ENCODE results near the gene SRP68. TPM values are rescaled to one million over a fixed set of nuclear protein-coding genes. Genes with fewer than 3 reads are reported as not detected.
"Not testable (repeated sequence)": the region's sequence is repeated elsewhere in the genome, so short reads cannot be mapped to it uniquely, and the experiment has no call there.

The SRP68 gene
- total and polyA plus RNA-seq, 2 donors (not counting 1 experiment from before 2014, with no cell fraction given): 29.6 to 82.3 TPM

GRCh38 chr17:76078860-76079534 lies 6.7 kb upstream of the SRP68 start, which contains the start of gene ZACN:
Gene ZACN (plus strand): TSS chr17:76079182. CDS start chr17:76079265, 83 bp downstream.
- POLR2A ChIA-PET: no interaction called here
- 75% methylated on average over 16 of the region's 17 CpGs for WGBS (ENCODE audit: insufficient coverage)
- Histone ChIP-seq H3K4me3 (ENCODE audit: control extremely low read depth in 1 of 5, extremely low read depth in 1 of 5, insufficient read depth in 1 of 5, low read depth in 2 of 5, low read length in 4 of 5) (no peak within 1 kb of the TSS), H3K9me3 (ENCODE audit: control extremely low read depth in 1 of 3, control insufficient read depth in 2 of 3, insufficient read depth in 1 of 3, low read length in 2 of 3) (peaks cover 0 to 21% (median 0%) of the 10 kb centered on the region in 3 donors), H3K79me2 (ENCODE audit: control insufficient read depth, insufficient read depth, low read length) (no peaks in the 10 kb centered on the region), H2AFZ (ENCODE audit: insufficient read depth, low read depth, low read length, poor library complexity, severe bottlenecking) (no peak within 1 kb of the TSS), H3K4me2 (replicated peaks; ENCODE audit: low read depth, low read length, poor library complexity, severe bottlenecking) (peak within 1 kb of the TSS; percentile 7), H3K9ac (ENCODE audit: low read length) (no peak within 1 kb of the TSS), H3K4me1 (ENCODE audit: control insufficient read depth in 2 of 2, insufficient read depth in 2 of 2, low read length in 2 of 2) (peaks cover 51 to 52% of the 10 kb centered on the region in 2 donors), H3K27ac (ENCODE audit: low read length in 2 of 2) (no peak within 1 kb of the TSS), H3K36me3 (replicated peaks in 1 of 2; ENCODE audit: control extremely low read depth in 1 of 2, control insufficient read depth in 1 of 2, extremely low read depth in 1 of 2, insufficient read depth in 2 of 2, low read length in 1 of 2) (peaks cover 0 to 11% of the 10 kb centered on the region in 2 experiments), H3K27me3 (replicated peaks in 1 of 4; ENCODE audit: control extremely low read depth in 1 of 4, control insufficient read depth in 3 of 4, insufficient read depth in 4 of 4, low read length in 3 of 4) (peaks cover 0 to 58% (median 44%) of the 10 kb centered on the region in 4 experiments), H4K20me1 (ENCODE audit: control insufficient read depth, insufficient read depth, low read length, poor library complexity, severe bottlenecking) (no peaks in the 10 kb centered on the region)
- CTCF ChIA-PET: interaction anchor here (1.2 to 1.9 kb wide), 2 partner anchors 24 to 27 kb away, joined by 3 to 6 read pairs; partner anchors contain the start of gene EXOC7
- Mint-ChIP-seq H3K4me1 (peaks cover 42% of the 10 kb centered on the region), H3K4me3 (no peak within 1 kb of the TSS), H3K27me3 (peaks cover 28% of the 10 kb centered on the region), H3K9me3 (ENCODE audit: insufficient read depth) (no peaks in the 10 kb centered on the region), H3K27ac (no peak within 1 kb of the TSS)
- DNase-seq (no peak), ATAC-seq (ENCODE audit: low read depth) (no peak)
- no peak for TF ChIP-seq EZH2 (IDR thresholded peaks at IDR 0.05; ENCODE audit: borderline replicate concordance, insufficient read depth, low read depth, low read length, poor library complexity, severe bottlenecking)
- no peak for TF ChIP-seq CTCF (IDR thresholded peaks at IDR 0.05)
- intact Hi-C loops (cut with micrococcal nuclease): no loop called here

GRCh38 chr17:76078370-76078769 lies 6.1 kb upstream of the SRP68 start:
- DNase-seq; H3K4me3 ChIP-seq (ENCODE audit: control extremely low read depth in 1 of 5, extremely low read depth in 1 of 5, insufficient read depth in 1 of 5, low read depth in 2 of 5, low read length in 4 of 5); H2AFZ ChIP-seq (ENCODE audit: insufficient read depth, low read depth, low read length, poor library complexity, severe bottlenecking); H3K36me3 ChIP-seq (replicated peaks in 1 of 2; ENCODE audit: control extremely low read depth in 1 of 2, control insufficient read depth in 1 of 2, extremely low read depth in 1 of 2, insufficient read depth in 2 of 2, low read length in 1 of 2); intact Hi-C loops (cut with micrococcal nuclease); H3K9ac ChIP-seq (ENCODE audit: low read length); H3K27ac ChIP-seq (ENCODE audit: low read length in 2 of 2); H3K9me3 Mint-ChIP-seq (ENCODE audit: insufficient read depth); H3K4me3 Mint-ChIP-seq; ATAC-seq (ENCODE audit: low read depth); H3K79me2 ChIP-seq (ENCODE audit: control insufficient read depth, insufficient read depth, low read length); POLR2A ChIA-PET; H3K4me2 ChIP-seq (replicated peaks; ENCODE audit: low read depth, low read length, poor library complexity, severe bottlenecking); H4K20me1 ChIP-seq (ENCODE audit: control insufficient read depth, insufficient read depth, low read length, poor library complexity, severe bottlenecking); H3K27ac Mint-ChIP-seq: not testable (repeated sequence)
- Histone ChIP-seq H3K4me1 (ENCODE audit: control insufficient read depth in 2 of 2, insufficient read depth in 2 of 2, low read length in 2 of 2) (peaks cover 52% of the 10 kb centered on the region in 2 donors), H3K27me3 (replicated peaks in 1 of 4; ENCODE audit: control extremely low read depth in 1 of 4, control insufficient read depth in 3 of 4, insufficient read depth in 4 of 4, low read length in 3 of 4) (peaks cover 0 to 64% (median 44%) of the 10 kb centered on the region in 4 experiments), H3K9me3 (ENCODE audit: control extremely low read depth in 1 of 3, control insufficient read depth in 2 of 3, insufficient read depth in 1 of 3, low read length in 2 of 3) (peaks cover 0 to 21% (median 0%) of the 10 kb centered on the region in 3 donors)
- Mint-ChIP-seq H3K4me1 (peaks cover 43% of the 10 kb centered on the region), H3K27me3 (peaks cover 31% of the 10 kb centered on the region)
- WGBS (ENCODE audit: insufficient coverage): 62% methylated on average over 4 of the region's 5 CpGs
- CTCF ChIA-PET: interaction anchor here (0.5 to 1.2 kb wide), 4 partner anchors 27 to 1558 kb away, joined by 3 read pairs; no protein-coding TSS in a partner anchor
